Gastroesophageal sphincter (tissue), 3 donors: ENCODE measurements around the gene MAPK8IP2.

Experiments
- CTCF ChIP-seq, 4 experiments: fragments of 200-600 bp in 2 of 4; fragments of 450-650 bp in 2 of 4; sonication (generic) in 1 of 4; IDR thresholded peaks; one replicate each; pipeline ENCODE4 v1.5.1; 2017 to 2019; ENCODE audit warnings: antibody characterized with exemption in 4 of 4, mild to moderate bottlenecking in 2 of 4, moderate library complexity in 2 of 4
- EP300 ChIP-seq: sonication (generic); formaldehyde crosslinking; IDR thresholded peaks from one replicate; pipeline ENCODE4 v1.6.1; 2017; ENCODE audit warnings: antibody characterized with exemption, mild to moderate bottlenecking
- POLR2A ChIP-seq, 2 donors: fragments of 450-650 bp; IDR thresholded peaks; one replicate each; pipeline ENCODE4 v1.6.1; 2017; ENCODE audit warnings: antibody characterized with exemption in 2 of 2, mild to moderate bottlenecking in 2 of 2, moderate library complexity in 1 of 2
- POLR2AphosphoS5 ChIP-seq: sonication (generic); formaldehyde crosslinking; IDR thresholded peaks from one replicate; pipeline ENCODE4 v1.6.1; 2017; ENCODE audit warnings: antibody characterized with exemption

GRCh38 chr22:50635591-50635990 is 35.0 kb downstream of the MAPK8IP2 start:
- TF ChIP-seq CTCF (IDR thresholded peaks at IDR 0.05) (no peak), POLR2A (IDR thresholded peaks at IDR 0.05) (no peak), POLR2AphosphoS5 (no peak), EP300 (no peak)
